IMR-90 (cell line): ENCODE data around the gene EHBP1L1.
"Not testable (repeated sequence)": the region's sequence is repeated elsewhere in the genome, so short reads cannot be mapped to it uniquely, and the experiment has no call there.

Source experiments
- SMC3 ChIP-seq: fragments of 150-350 bp; IDR thresholded peaks from 2 replicates; pipeline ENCODE4 v1.6.1; 2016; ENCODE audit warnings: low read depth, mild to moderate bottlenecking, antibody characterized with exemption, low read length, moderate library complexity
- TF ChIP-seq, protein P1 (sequence below): conservative IDR thresholded peaks from 2 replicates; pipeline ENCODE4 v1.5.1; 2012; ENCODE audit warnings: mild to moderate bottlenecking, low read depth, low read length, improper control_type of control experiment

- TF ChIP-seq, protein P1, sequence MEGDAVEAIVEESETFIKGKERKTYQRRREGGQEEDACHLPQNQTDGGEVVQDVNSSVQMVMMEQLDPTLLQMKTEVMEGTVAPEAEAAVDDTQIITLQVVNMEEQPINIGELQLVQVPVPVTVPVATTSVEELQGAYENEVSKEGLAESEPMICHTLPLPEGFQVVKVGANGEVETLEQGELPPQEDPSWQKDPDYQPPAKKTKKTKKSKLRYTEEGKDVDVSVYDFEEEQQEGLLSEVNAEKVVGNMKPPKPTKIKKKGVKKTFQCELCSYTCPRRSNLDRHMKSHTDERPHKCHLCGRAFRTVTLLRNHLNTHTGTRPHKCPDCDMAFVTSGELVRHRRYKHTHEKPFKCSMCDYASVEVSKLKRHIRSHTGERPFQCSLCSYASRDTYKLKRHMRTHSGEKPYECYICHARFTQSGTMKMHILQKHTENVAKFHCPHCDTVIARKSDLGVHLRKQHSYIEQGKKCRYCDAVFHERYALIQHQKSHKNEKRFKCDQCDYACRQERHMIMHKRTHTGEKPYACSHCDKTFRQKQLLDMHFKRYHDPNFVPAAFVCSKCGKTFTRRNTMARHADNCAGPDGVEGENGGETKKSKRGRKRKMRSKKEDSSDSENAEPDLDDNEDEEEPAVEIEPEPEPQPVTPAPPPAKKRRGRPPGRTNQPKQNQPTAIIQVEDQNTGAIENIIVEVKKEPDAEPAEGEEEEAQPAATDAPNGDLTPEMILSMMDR = not testable (repeated sequence)
- not testable (repeated sequence) for TF ChIP-seq SMC3
Measured at GRCh38 chr11:65639228-65639597, 63.4 kb downstream of the EHBP1L1 start.
